CD14-positive monocyte (primary cell): ENCODE results near the gene POLR2F. TPM values are rescaled to one million over a fixed set of nuclear protein-coding genes. Genes with fewer than 3 reads are reported as not detected.

Experiments used
- DNase-seq, 3 donors: peaks; one replicate each; pipeline ENCODE4 v3.0.0-alpha.2; 2011 to 2022
- H2AFZ ChIP-seq: 2 replicates; pipeline ENCODE4 v1.6.0; 2012; ENCODE audit warnings: mild to moderate bottlenecking, low read depth, low read length, inconsistent platforms; ENCODE audit not compliant: insufficient read depth, poor library complexity, severe bottlenecking
- H3K27ac ChIP-seq, 2 donors: 1 replicate in 1 of 2; 2 replicates in 1 of 2; pipeline ENCODE4 v1.5.1; 2012 to 2013; ENCODE audit warnings: low read length in 2 of 2, control low read depth in 1 of 2, inconsistent platforms in 1 of 2, low read depth in 1 of 2, mild to moderate bottlenecking in 1 of 2
- H3K27me3 ChIP-seq, 2 donors: one replicate each; pipeline versions ENCODE4 v1.6.0 to v1.6.1; 2011 to 2013; ENCODE audit warnings: low read length in 2 of 2; ENCODE audit not compliant: control insufficient read depth in 2 of 2, insufficient read depth in 2 of 2
- H3K36me3 ChIP-seq, 2 donors: replicated peaks in 1 of 2; 1 replicate in 1 of 2; 2 replicates in 1 of 2; pipeline versions ENCODE4 v1.5.1 to v1.6.1; 2012 to 2013; ENCODE audit warnings: low read length in 2 of 2, control low read depth in 1 of 2, inconsistent platforms in 1 of 2, mild to moderate bottlenecking in 1 of 2; ENCODE audit not compliant: insufficient read depth in 2 of 2, control insufficient read depth in 1 of 2
- H3K4me1 ChIP-seq, 2 donors: 1 replicate in 1 of 2; 2 replicates in 1 of 2; pipeline versions ENCODE4 v1.5.1 to v1.6.1; 2012 to 2013; ENCODE audit warnings: low read length in 2 of 2, control low read depth in 1 of 2, inconsistent platforms in 1 of 2, mild to moderate bottlenecking in 1 of 2, moderate library complexity in 1 of 2; ENCODE audit not compliant: insufficient read depth in 2 of 2, control insufficient read depth in 1 of 2
- H3K4me2 ChIP-seq: replicated peaks from 2 replicates; pipeline ENCODE3; 2012; ENCODE audit warnings: low read length, moderate library complexity, mild to moderate bottlenecking; ENCODE audit not compliant: poor library complexity, severe bottlenecking; ENCODE audit errors: extremely low read depth
- H3K4me3 ChIP-seq, 3 experiments: fragments of 200-600 bp in 1 of 3; sonication (generic) in 1 of 3; replicated peaks in 1 of 3; 1 replicate in 2 of 3; 2 replicates in 1 of 3; pipeline ENCODE4 v1.5.1; 2011 to 2013; ENCODE audit warnings: low read length in 3 of 3, mild to moderate bottlenecking in 3 of 3, control low read depth in 2 of 3, low read depth in 2 of 3, inconsistent platforms in 1 of 3, moderate library complexity in 1 of 3
- H3K79me2 ChIP-seq: 2 replicates; pipeline ENCODE4 v1.6.0; 2012; ENCODE audit warnings: mild to moderate bottlenecking, control low read depth, inconsistent platforms, low read length, moderate library complexity; ENCODE audit not compliant: insufficient read depth
- H3K9ac ChIP-seq: 2 replicates; pipeline ENCODE4 v1.6.0; 2017; ENCODE audit warnings: low read length, mild to moderate bottlenecking; ENCODE audit not compliant: insufficient read depth, poor library complexity, severe bottlenecking
- H3K9me3 ChIP-seq, 2 donors: replicated peaks in 1 of 2; 1 replicate in 1 of 2; 2 replicates in 1 of 2; pipeline versions ENCODE4 v1.5.1 to v1.6.1; 2012 to 2013; ENCODE audit warnings: low read length in 2 of 2, control low read depth in 1 of 2; ENCODE audit not compliant: control insufficient read depth in 1 of 2, insufficient read depth in 1 of 2
- H4K20me1 ChIP-seq: 2 replicates; pipeline ENCODE4 v1.6.0; 2012; ENCODE audit warnings: mild to moderate bottlenecking, low read length, control low read depth, moderate library complexity; ENCODE audit not compliant: insufficient read depth
- H3K27ac Mint-ChIP-seq, 7 donors: one replicate each; pipeline ENCODE4 v1.8.0; 2020; ENCODE audit warnings: mild to moderate bottlenecking in 7 of 7, mixed read lengths in 7 of 7, moderate library complexity in 6 of 7, inconsistent platforms in 2 of 7
- H3K27me3 Mint-ChIP-seq, 3 donors: one replicate each; pipeline ENCODE4 v1.8.0; 2021 to 2022; ENCODE audit warnings: low read depth in 3 of 3, mild to moderate bottlenecking in 3 of 3, mixed read lengths in 3 of 3, moderate library complexity in 3 of 3, inconsistent platforms in 1 of 3
- H3K36me3 Mint-ChIP-seq, 2 donors: one replicate each; pipeline ENCODE4 v1.8.0; 2020; ENCODE audit warnings: mixed read lengths in 2 of 2, inconsistent platforms in 1 of 2, mild to moderate bottlenecking in 1 of 2
- H3K4me1 Mint-ChIP-seq: one replicate; pipeline ENCODE4 v1.8.0; 2020; ENCODE audit warnings: mild to moderate bottlenecking, mixed read lengths
- H3K4me3 Mint-ChIP-seq, 2 donors: one replicate each; pipeline ENCODE4 v1.8.0; 2020; ENCODE audit warnings: mild to moderate bottlenecking in 2 of 2, mixed read lengths in 2 of 2, moderate library complexity in 1 of 2
- H3K9me3 Mint-ChIP-seq, 7 donors: one replicate each; pipeline ENCODE4 v1.8.0; 2020 to 2022; ENCODE audit warnings: mixed read lengths in 7 of 7, mild to moderate bottlenecking in 6 of 7, moderate library complexity in 6 of 7, inconsistent platforms in 2 of 7
- WGBS: methylation state at CpG from one replicate; pipeline ENCODE4 v1.1.5; 2013; ENCODE audit warnings: missing lambda C conversion rate; ENCODE audit not compliant: insufficient coverage; 5-methylcytosine and 5-hydroxymethylcytosine counted together
- intact Hi-C, 2 donors: fragments of 100-400 bp; cut with micrococcal nuclease; formaldehyde crosslinking; loops; one replicate each; pipeline versions ENCODE4 v1.15.0 to v1.15.1; 2023
- polyA plus RNA-seq, 3 donors: library from polyadenylated mRNA; depleted of rRNA in 1 of 3; unstranded in 2 of 3; stranded (reverse) in 1 of 3; fragments of 300-500 nt in 2 of 3; fragments of >200 nt in 1 of 3; fragmentation: Illumina TruSeq in 2 of 3; gene quantifications; 1 replicate in 2 of 3; 2 replicates in 1 of 3; pipeline ENCODE4 v1.2.3, GENCODE V29; 2012 to 2021
- TF ChIP-seq, protein P1 (sequence below): fragments of 200-600 bp; IDR thresholded peaks from one replicate; pipeline ENCODE4 v1.8.0; 2022; ENCODE audit warnings: antibody characterized with exemption, mild to moderate bottlenecking

The POLR2F gene
- polyA plus RNA-seq, 3 donors: 45.4 to 182 (median 143) TPM

DNA sequence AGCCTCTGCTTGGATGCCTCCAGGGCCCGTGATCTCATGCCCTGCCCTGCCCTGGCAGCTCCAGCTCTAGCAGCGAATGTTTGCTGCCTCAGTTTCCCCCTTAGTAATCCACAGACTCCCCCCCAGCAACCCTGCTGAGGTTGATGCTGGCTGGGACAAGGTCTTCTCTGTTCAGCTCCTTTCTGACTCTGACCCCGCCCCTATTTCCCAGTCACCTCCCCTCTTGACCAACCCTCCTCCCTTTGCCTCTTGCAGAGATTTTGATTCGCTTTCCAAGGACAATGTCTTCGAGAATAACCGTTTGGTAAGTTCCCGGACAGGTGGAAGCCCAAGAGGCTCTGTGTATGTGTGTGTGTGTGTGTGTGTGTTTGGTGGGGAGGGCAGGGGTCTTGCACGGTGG, 41.8 kb upstream of the POLR2F start:
- Mint-ChIP-seq H3K9me3 (no peaks in the 10 kb centered on the region), H3K36me3 (peaks cover 22 to 29% of the 10 kb centered on the region in 2 donors), H3K27me3 (peaks cover 0 to 4% (median 2%) of the 10 kb centered on the region in 3 donors), H3K27ac (peak overlapping the region in 1 of 7 donors; percentile 13), H3K4me1 (peaks cover 16% of the 10 kb centered on the region), H3K4me3 (no peak overlapping the region)
- 96% methylated on average over 2 of the region's 8 CpGs for WGBS
- Histone ChIP-seq H3K36me3 (peaks cover 6 to 13% of the 10 kb centered on the region in 2 donors), H3K79me2 (no peaks in the 10 kb centered on the region), H3K27me3 (no peaks in the 10 kb centered on the region), H3K4me3 (no peak overlapping the region), H3K9me3 (no peaks in the 10 kb centered on the region), H2AFZ (no peak overlapping the region), H3K27ac (no peak overlapping the region), H3K9ac (no peak overlapping the region), H3K4me2 (no peak overlapping the region), H3K4me1 (peaks cover 8 to 12% of the 10 kb centered on the region in 2 donors), H4K20me1 (peaks cover 5% of the 10 kb centered on the region)
- intact Hi-C loops: no loop called here
- TF ChIP-seq, protein P1, sequence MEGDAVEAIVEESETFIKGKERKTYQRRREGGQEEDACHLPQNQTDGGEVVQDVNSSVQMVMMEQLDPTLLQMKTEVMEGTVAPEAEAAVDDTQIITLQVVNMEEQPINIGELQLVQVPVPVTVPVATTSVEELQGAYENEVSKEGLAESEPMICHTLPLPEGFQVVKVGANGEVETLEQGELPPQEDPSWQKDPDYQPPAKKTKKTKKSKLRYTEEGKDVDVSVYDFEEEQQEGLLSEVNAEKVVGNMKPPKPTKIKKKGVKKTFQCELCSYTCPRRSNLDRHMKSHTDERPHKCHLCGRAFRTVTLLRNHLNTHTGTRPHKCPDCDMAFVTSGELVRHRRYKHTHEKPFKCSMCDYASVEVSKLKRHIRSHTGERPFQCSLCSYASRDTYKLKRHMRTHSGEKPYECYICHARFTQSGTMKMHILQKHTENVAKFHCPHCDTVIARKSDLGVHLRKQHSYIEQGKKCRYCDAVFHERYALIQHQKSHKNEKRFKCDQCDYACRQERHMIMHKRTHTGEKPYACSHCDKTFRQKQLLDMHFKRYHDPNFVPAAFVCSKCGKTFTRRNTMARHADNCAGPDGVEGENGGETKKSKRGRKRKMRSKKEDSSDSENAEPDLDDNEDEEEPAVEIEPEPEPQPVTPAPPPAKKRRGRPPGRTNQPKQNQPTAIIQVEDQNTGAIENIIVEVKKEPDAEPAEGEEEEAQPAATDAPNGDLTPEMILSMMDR: no peak
- DNase-seq: no peak

DNA sequence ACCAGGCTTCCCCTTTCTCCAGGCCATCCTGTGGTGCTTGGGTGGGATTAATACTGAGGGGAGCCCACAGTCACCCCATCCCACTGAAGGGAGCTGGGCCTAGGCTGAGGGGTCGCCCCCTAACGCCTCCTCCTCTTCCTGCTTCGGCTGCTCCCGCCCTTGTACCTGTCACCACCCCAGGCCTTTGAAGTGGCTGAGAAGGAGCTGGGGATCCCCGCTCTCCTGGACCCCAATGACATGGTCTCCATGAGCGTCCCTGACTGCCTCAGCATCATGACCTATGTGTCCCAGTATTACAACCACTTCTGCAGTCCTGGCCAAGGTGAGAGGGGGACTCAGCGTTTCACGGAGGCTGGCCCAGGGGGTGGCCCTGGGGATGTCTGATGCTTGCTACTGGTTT, 41.3 kb upstream of the POLR2F start:
- H3K9me3 ChIP-seq: no peaks in the 10 kb centered on the region
- DNase-seq: no peak
- H3K27ac ChIP-seq: no peak overlapping the region
- Mint-ChIP-seq H3K36me3 (peaks cover 22 to 32% of the 10 kb centered on the region in 2 donors), H3K9me3 (no peaks in the 10 kb centered on the region), H3K4me3 (no peak overlapping the region), H3K27me3 (peaks cover 0 to 4% (median 2%) of the 10 kb centered on the region in 3 donors), H3K27ac (no peak overlapping the region), H3K4me1 (peaks cover 12% of the 10 kb centered on the region)
- peaks cover 7 to 18% of the 10 kb centered on the region in 2 donors for H3K36me3 ChIP-seq
- no CpG with 5 or more reads among the region's 8 CpGs for WGBS
- no peak overlapping the region for H3K9ac ChIP-seq
- intact Hi-C loops: no loop called here
- no peak overlapping the region for H3K4me3 ChIP-seq
- TF ChIP-seq, protein P1: no peak
- peaks cover 3 to 7% of the 10 kb centered on the region in 2 donors for H3K4me1 ChIP-seq
- H3K79me2 ChIP-seq: no peaks in the 10 kb centered on the region
- no peak overlapping the region for H3K4me2 ChIP-seq
- no peak overlapping the region for H2AFZ ChIP-seq
- no peaks in the 10 kb centered on the region for H3K27me3 ChIP-seq
- peaks cover 5% of the 10 kb centered on the region for H4K20me1 ChIP-seq
